ELR (cell line): ENCODE results near the gene UQCRC2.
"Not testable (repeated sequence)": the region's sequence is repeated elsewhere in the genome, so short reads cannot be mapped to it uniquely, and the experiment has no call there.

Experiments
- DNase-seq: peaks from one replicate; pipeline ENCODE4 v3.0.0-alpha.2; 2015; ENCODE audit warnings: low read depth

UQCRC2 gene

GRCh38 chr16:22010902-22011301, 57.7 kb downstream of the UQCRC2 start:
- no peak for DNase-seq

GRCh38 chr16:22012241-22012640, 59.1 kb downstream of the UQCRC2 start:
- no peak for DNase-seq

- no peak for DNase-seq
Measured at GRCh38 chr16:22013486-22013885, 60.3 kb downstream of the UQCRC2 start.

GRCh38 chr16:22014271-22014873, 61.2 kb downstream of the UQCRC2 start:
- DNase-seq = no peak

GRCh38 chr16:22016927-22017326, 63.8 kb downstream of the UQCRC2 start:
- no peak for DNase-seq

GRCh38 chr16:22018559-22018958, 65.4 kb downstream of the UQCRC2 start:
- peak; percentile 53 for DNase-seq

GRCh38 chr16:22022151-22022550, 69.0 kb downstream of the UQCRC2 start:
- no peak for DNase-seq

- DNase-seq = no peak
Measured at GRCh38 chr16:22023505-22023904, 70.3 kb downstream of the UQCRC2 start.

GRCh38 chr16:22024785-22025184, 71.6 kb downstream of the UQCRC2 start:
- DNase-seq = not testable (repeated sequence)

GRCh38 chr16:22027633-22028032, 74.5 kb downstream of the UQCRC2 start:
- DNase-seq = no peak

GRCh38 chr16:22029632-22030031, 76.5 kb downstream of the UQCRC2 start:
- no peak for DNase-seq

- no peak for DNase-seq
Measured at GRCh38 chr16:22030087-22030812, 77.1 kb downstream of the UQCRC2 start.

- no peak for DNase-seq
Measured at GRCh38 chr16:22031483-22032083, 78.4 kb downstream of the UQCRC2 start.
